ENCODE results near the gene SCMH1.
A peak's percentile ranks its signal among the peaks of the same experiment; 100 is the strongest.

The SCMH1 gene

DNA sequence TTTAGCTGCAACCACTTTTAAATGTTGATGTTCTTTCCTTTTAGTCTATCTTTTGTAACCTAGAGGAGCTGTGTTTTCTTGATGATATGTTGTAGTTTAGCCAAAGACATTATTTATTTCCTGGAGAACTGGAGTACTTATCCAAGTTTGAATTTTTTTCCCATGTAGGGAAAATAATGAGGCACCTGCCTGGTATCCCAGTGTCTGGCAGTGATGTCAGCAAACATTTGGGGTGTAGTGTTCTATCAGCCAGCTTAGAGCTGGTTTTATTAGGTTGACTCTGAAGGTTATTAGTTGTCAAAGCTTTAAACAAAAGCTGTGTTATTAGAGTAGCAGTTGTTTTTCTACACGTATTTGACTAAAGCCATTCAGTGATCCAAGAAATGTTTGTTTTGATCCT is 259.4 kb downstream of the SCMH1 start:
- DNase-seq: no peak
- intact Hi-C loops (cut with DNase I): no loop called here

- no peak for DNase-seq
- intact Hi-C loops (cut with DNase I): loop anchor here (2.0 kb wide), 1 partner anchor 21 kb away; no protein-coding TSS in a partner anchor
These were observed 260.2 kb downstream of the SCMH1 start for GRCh38 chr1:40981691-40982448.

GRCh38 chr1:40980453-40981121 is 261.5 kb downstream of the SCMH1 start:
- DNase-seq: peak in 4 of 10 donors; percentile 12 to 74 (median 44)
- intact Hi-C loops (cut with DNase I): loop anchor here (2.0 kb wide), 1 partner anchor 22 kb away; no protein-coding TSS in a partner anchor

DNA sequence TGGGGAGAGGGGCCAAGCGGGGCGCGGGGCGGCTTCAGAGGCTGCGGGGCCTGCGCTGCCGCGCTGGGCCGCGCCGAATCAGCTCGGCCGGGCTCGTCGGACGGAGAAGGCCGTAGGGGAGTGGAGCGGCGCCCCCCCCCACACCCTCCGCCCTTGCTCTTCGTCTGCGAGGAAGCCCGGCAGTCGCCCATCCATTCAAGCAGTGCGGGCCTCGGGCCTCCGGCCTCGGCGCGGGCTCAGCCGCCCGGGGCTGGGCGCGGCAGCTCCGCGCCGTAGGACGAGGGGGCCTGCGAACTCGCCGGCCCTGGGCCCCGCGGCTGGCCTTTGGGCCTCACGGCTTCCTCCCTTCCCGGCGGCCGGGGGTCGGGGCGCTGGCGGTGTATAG is 262.0 kb downstream of the SCMH1 start:
- DNase-seq: no peak
- intact Hi-C loops (cut with DNase I): loop anchor here (2.0 kb wide), 1 partner anchor 23 kb away; no protein-coding TSS in a partner anchor

- intact Hi-C loops (cut with DNase I): loop anchor here (2.0 kb wide), 1 partner anchor 23 kb away; no protein-coding TSS in a partner anchor
- peak; percentile 94 to 99 (median 96) for DNase-seq
These were observed 262.7 kb downstream of the SCMH1 start, which contains the start of gene CTPS1 for GRCh38 chr1:40979241-40980067. TSS of gene CTPS1 (plus strand) at chr1:40979696. CDS start at chr1:40983291, 3,595 bp downstream.

- no peak for DNase-seq
- intact Hi-C loops (cut with DNase I): no loop called here
These were observed 263.2 kb downstream of the SCMH1 start for GRCh38 chr1:40978886-40979240.

DNA sequence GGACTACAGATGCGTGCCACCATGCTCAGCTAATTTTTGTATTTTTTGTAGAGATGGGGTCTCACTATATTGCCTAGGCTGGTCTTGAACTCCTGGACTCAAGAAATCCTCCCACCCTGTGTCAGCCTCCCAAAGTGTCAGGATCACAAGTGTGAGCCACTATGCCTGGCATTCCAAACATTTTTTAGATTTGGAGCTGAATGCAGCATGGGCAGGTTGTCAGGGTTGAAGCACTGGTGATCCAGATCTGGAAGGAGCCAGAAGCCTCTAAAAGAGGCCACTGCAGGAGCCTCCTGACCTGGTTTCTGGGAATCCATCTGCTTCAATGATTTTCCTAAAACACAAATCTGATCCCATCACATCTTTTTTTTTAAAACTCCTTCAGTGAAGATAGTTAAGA is 264.4 kb downstream of the SCMH1 start:
- intact Hi-C loops (cut with DNase I): no loop called here
- no peak for DNase-seq
